ENCODE results near the gene SEMA3B. TPM values are rescaled to one million over a fixed set of nuclear protein-coding genes. Genes with fewer than 3 reads are reported as not detected.

SEMA3B gene
- total RNA-seq, 1 donor from 2014 or later = 179 TPM

DNA sequence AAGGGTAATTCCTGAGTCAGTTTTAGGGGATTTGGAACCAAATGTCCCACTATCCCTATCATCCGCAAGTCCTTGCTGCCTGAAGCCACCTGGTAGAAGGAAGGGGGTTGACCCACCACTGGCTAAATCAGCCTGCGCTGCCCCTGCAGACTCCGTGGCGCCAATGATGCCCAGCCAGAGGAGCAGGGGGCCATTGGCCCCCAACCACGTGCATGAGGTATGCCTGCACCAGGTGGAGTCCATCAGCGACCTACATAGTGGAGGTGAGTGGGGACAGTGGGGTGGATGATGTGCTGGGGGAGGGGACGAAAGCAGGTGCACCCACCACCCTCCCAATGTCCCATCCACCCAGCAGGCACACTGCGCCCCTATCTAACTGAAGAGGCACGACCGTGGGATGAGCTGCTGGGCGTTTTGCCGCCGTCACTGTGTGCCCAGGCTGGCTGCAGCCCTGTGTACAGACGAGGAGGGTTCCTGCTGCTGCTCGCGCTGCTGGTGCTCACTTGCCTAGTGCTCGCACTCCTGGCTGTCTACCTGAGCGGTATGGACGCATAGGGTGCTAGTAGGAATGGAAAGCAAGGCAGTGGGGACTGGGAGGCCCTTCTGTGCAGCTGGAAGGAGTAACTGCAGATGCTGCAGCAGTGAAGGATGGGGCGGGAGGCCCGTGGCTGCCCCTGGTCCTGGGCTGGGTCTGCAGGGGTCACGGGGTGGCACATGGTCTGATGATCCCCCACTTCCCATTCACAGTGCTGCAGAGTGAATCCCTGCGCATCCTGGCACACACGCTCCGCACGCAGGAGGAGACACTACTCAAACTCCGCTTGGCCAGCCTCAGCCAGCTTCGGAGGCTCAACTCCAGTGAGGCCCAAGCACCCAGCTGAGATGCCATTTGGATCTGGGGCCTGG lies 17.6 kb downstream of the SEMA3B start:
- Mint-ChIP-seq H3K4me3 (no peak overlapping the region), H3K27ac (no peak overlapping the region), H3K9me3 (no peaks in the 10 kb centered on the region), H3K36me3 (peaks cover 1% of the 10 kb centered on the region), H3K4me1 (peaks cover 6% of the 10 kb centered on the region), H3K27me3 (ENCODE audit: low read depth) (no peaks in the 10 kb centered on the region)
- TF ChIP-seq, protein P1, sequence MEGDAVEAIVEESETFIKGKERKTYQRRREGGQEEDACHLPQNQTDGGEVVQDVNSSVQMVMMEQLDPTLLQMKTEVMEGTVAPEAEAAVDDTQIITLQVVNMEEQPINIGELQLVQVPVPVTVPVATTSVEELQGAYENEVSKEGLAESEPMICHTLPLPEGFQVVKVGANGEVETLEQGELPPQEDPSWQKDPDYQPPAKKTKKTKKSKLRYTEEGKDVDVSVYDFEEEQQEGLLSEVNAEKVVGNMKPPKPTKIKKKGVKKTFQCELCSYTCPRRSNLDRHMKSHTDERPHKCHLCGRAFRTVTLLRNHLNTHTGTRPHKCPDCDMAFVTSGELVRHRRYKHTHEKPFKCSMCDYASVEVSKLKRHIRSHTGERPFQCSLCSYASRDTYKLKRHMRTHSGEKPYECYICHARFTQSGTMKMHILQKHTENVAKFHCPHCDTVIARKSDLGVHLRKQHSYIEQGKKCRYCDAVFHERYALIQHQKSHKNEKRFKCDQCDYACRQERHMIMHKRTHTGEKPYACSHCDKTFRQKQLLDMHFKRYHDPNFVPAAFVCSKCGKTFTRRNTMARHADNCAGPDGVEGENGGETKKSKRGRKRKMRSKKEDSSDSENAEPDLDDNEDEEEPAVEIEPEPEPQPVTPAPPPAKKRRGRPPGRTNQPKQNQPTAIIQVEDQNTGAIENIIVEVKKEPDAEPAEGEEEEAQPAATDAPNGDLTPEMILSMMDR (IDR thresholded peaks at IDR 0.05; ENCODE audit: unreplicated experiment) = no peak
- DNase-seq (ENCODE audit: low spot score in 2 of 2, unreplicated experiment in 2 of 2) = no peak

DNA sequence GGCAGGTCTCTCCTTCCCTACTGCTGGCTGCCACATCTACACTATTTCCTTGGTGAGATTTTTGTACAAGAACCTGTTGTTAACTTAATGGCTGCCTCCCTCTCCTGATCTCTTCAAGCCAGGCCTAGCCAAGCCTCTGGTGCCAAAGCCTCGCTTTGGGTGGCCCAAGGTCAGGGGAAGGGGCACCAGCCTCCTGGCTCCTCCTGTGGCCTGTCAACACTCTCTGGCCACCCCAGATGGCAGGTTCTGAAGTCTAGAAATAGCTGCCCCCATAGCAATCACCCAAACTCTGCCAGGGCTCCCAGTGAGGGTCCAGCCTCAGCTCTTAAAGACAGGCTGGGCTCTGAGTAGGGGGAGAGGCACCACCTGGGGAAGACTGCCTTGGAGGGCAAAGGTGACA lies 18.3 kb downstream of the SEMA3B start:
- peaks cover 1% of the 10 kb centered on the region for H3K36me3 Mint-ChIP-seq
- H3K4me3 Mint-ChIP-seq = no peak overlapping the region
- H3K27me3 Mint-ChIP-seq (ENCODE audit: low read depth) = no peaks in the 10 kb centered on the region
- H3K4me1 Mint-ChIP-seq = peaks cover 6% of the 10 kb centered on the region
- TF ChIP-seq, protein P1 (IDR thresholded peaks at IDR 0.05; ENCODE audit: unreplicated experiment) = no peak
- no peak overlapping the region for H3K27ac Mint-ChIP-seq
- no peak for DNase-seq (ENCODE audit: low spot score in 2 of 2, unreplicated experiment in 2 of 2)
- H3K9me3 Mint-ChIP-seq = no peaks in the 10 kb centered on the region

- peaks cover 1% of the 10 kb centered on the region for H3K36me3 Mint-ChIP-seq
- H3K9me3 Mint-ChIP-seq = no peaks in the 10 kb centered on the region
- H3K27ac Mint-ChIP-seq = no peak overlapping the region
- peaks cover 13% of the 10 kb centered on the region for H3K4me1 Mint-ChIP-seq
- no peak for DNase-seq (ENCODE audit: low spot score in 2 of 2, unreplicated experiment in 2 of 2)
- TF ChIP-seq, protein P1 (IDR thresholded peaks at IDR 0.05; ENCODE audit: unreplicated experiment) = no peak
- H3K4me3 Mint-ChIP-seq = no peak overlapping the region
- no peaks in the 10 kb centered on the region for H3K27me3 Mint-ChIP-seq (ENCODE audit: low read depth)
Observed at GRCh38 chr3:50288387-50289007, 19.6 kb downstream of the SEMA3B start.

DNA sequence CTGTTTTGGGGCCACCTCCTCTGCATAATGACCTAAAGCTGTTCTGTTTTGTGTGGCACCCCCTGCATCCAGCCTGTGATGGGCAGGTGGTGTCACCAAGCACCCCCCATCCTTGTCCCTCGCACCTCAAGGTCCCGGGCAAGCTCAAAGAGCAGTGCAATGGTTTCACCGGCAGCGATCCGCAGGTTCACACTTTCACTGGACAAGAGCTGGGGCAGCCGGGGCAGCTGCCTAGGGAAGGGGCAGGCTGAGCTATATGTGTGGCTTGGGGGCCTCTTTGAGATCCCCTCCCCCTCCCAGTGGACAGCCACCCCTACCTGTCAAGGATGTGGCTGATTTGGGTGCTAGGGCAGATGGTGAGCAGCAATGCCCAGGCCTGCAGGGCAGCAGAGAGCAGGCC lies 20.2 kb downstream of the SEMA3B start:
- TF ChIP-seq, protein P1 (IDR thresholded peaks at IDR 0.05; ENCODE audit: unreplicated experiment) = no peak
- no peaks in the 10 kb centered on the region for H3K27me3 Mint-ChIP-seq (ENCODE audit: low read depth)
- H3K36me3 Mint-ChIP-seq = peaks cover 1% of the 10 kb centered on the region
- H3K4me1 Mint-ChIP-seq = peaks cover 13% of the 10 kb centered on the region
- H3K4me3 Mint-ChIP-seq = no peak overlapping the region
- no peaks in the 10 kb centered on the region for H3K9me3 Mint-ChIP-seq
- H3K27ac Mint-ChIP-seq = no peak overlapping the region
- no peak for DNase-seq (ENCODE audit: low spot score in 2 of 2, unreplicated experiment in 2 of 2)

DNA sequence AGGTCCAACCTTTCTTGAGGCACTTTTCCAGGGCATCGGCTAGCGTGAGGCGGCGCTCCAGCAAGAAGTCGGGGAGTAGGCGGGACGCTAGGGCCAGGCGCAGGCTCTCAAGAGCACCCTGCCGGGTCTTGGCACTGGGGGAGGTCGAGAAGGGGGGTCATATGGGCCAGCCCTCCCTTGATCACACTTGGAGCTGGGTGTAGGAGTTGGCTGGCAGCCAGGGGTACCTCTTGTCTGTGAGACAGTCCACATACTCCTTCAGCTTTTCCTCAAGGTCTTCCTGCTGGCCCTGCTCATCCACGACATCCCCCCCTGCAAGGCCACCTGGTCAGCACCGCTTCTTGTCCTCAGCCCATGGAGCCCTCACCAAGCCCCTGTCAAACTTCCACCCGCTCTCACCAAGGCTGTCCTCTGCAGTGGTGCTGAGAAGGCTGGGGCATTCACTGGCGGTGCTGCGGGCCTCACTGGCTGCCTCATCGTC lies 21.3 kb downstream of the SEMA3B start:
- Mint-ChIP-seq H3K4me1 (peaks cover 13% of the 10 kb centered on the region), H3K36me3 (peaks cover 1% of the 10 kb centered on the region), H3K27me3 (ENCODE audit: low read depth) (no peaks in the 10 kb centered on the region), H3K4me3 (peak overlapping the region; percentile 36), H3K9me3 (no peaks in the 10 kb centered on the region), H3K27ac (no peak overlapping the region)
- no peak for DNase-seq (ENCODE audit: low spot score in 2 of 2, unreplicated experiment in 2 of 2)
- TF ChIP-seq, protein P1 (IDR thresholded peaks at IDR 0.05; ENCODE audit: unreplicated experiment) = no peak

Measured in mesothelial cell of epicardium (in vitro differentiated cells).